NCI-H2107 treated with DMSO at 0.1 percent for 48 hours (cell line): ENCODE data around the gene IFNGR1.
A peak's percentile ranks its signal among the peaks of the same experiment; 100 is the strongest.
"Not testable (repeated sequence)": the region's sequence is repeated elsewhere in the genome, so short reads cannot be mapped to it uniquely, and the experiment has no call there.

Source experiments
- DNase-seq: peaks from one replicate; lab custom pipeline; 2025; ENCODE audit not compliant: unreplicated experiment; lab: John Stamatoyannopoulos, UW

The IFNGR1 gene

DNA sequence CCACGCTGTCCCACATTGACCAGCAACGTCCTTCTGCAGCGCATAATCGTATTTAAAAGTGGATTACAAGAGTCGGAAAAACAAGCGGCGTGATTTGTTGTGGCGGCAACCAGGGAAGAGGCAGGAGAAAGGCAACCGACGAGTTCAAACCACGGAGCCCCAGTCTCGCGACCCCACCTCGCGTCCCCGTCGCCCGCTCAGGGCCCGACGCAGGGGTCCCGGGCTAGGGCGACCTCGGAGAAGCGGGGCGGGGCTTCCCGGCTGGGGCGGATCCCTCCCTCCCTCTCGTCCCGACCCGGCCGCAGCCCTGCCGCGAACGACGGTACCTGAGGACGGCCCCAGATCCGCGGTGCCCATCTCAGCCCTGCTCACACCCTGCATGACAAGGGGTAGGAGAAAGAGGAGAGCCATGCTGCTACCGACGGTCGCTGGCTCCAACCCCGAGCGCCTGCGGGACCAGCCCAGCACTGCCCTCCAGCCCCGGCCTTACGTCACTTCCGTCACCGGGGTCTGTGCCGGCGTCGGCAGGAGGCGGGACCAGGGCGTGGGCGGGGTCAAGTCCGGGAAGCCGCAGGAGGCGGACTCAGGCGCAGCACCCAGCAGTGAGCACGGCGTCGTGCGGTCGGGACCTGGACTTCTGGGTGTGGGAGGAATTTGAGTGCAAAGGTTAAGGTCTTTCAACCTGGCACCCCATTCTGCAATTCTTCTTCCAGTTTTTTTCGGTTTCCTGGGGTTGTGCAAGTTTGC lies at the start of gene IFNGR1:
Gene IFNGR1 (minus strand): TSS at position 469 of the 747 bp plus-strand sequence. CDS start 58 bp downstream, at position 411.
- peak; percentile 55 for DNase-seq

DNA sequence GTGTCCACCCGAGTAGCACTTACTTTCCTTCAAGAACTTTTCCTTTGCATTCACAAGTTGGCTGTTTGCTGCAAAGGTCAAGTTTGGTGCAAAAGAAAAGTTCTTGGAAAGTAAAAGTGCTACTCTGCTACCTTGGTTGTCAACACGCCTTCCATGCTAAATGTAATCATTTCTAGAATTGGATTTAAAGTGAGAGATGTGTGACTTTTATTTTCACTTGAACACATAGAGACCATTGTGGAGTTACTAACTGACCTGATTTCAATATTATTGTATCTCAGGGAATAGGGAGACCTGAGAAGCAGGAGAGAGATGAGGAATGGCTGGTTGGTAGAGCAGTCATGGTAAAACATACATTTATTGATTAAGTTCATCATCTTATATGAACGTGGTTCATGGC lies 49.7 kb upstream of the IFNGR1 start:
- DNase-seq = no peak

DNA sequence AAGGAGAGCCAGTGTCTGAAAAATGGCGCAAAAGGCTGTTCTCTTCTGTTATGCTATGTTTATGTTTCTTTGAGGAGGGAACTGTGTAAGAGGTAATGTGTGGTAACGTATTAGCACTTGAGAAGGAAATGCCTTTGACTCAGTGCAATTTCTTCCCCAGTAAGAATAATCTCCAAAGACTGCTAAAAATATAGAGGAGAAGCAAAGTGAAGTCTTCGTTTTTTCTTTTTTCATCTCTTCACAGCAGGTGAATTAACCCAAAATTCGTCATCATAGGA lies 47.1 kb upstream of the IFNGR1 start:
- no peak for DNase-seq

DNA sequence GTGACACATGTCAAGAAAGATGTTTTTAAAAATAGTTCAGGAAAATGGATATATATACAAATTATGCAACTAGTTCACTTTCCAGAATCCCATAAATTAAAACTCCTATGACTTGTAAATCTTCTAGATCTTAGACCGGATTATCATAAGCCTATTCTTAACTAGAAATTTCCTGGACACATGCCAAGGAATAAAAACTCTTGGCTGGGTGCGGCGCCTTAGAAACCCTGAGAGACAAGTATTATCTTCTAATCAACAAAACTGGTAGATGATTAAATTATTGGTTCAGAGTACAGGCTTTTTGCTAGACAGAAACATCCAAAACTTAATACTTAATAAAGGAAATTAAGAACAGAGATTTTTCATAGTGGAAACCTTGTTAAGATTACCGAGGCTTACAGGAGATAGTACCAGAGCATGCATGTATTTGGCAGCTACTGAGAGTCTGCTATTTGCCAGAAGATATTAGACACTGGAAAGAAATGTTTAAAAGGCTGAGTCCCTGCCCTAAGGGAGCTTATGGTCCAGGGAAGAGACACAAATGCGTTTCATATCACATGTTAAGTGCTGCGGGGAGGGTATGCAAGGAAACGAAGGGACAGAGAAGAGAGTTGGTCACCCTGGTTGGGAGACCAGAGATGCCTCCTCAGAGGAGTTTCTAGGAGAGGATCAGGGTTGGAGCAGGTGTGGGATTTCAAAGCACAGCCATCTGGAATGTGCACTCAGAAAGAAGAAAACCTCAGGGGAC lies 46.5 kb upstream of the IFNGR1 start:
- no peak for DNase-seq

DNA sequence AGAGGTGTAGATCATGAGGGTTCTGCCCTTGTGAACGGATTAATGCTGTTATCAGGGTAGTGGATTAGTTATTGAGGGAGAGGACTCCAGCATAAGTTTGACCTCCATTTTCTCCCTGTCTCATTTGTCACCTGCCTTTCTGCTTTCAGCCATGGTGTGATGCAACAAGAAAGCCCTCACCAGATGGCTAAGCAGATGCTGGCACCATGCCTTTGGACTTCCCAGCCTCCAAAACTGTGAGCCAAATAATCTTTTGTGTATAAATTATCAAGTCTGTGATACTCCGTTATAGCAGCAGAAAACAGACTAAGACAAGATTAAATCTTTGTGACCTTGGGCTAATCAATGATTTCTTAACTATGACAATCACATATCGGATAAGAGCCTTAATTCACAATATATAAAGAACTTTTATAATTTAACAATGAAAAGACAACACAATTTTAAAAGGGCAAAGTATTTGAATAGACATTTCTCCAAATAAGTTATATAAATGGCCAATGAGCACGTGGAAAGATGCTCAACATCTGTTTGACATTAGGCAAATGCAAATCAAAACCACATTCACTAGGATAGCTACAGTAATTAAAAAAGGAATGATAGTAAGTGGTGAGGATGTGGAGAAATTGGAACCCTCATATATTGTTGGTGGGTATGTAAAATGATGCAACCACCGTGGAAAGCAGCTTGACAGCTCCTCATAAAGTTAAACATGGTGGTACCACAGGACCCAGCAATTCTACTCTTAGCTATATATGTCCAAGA lies 45.3 kb upstream of the IFNGR1 start:
- DNase-seq = no peak

DNA sequence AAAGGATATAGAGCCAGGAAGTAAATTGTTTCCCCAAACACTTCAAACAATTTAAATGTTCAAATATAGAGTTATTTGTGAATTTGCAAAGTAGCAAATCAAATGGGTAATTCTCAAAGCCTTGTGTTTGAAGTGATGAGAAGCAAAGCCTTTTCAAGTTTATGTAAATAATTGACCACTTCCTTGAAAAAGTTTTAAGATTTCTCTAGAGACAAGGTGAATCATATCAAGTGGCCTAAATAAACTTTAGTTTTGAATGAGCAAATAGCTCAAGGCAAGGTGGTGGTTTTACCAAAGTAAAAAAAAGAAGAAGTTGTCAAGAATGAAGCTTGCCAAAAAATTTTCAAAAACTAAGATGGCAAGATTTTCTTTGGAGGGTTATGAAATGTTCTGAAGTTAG lies 42.6 kb upstream of the IFNGR1 start:
- no peak for DNase-seq

DNA sequence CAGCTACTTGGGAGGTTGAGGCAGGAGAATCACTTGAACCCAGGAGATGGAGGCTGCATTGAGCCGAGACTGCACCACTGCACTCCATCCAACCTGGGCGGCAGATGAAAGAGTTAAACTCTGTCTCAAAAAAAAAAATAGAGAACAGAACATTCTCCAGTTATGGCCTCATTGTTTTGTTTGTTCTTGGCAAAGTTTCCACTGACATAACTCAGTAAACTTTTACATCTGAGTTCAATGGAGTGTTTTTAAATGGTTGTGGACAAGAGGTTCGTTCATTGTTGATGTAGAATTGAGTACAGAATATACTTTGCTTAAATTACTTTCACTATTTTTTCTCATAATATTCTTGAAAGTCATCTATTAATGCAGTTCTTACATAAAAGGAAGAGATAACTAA lies 42.2 kb upstream of the IFNGR1 start:
- DNase-seq = no peak

DNA sequence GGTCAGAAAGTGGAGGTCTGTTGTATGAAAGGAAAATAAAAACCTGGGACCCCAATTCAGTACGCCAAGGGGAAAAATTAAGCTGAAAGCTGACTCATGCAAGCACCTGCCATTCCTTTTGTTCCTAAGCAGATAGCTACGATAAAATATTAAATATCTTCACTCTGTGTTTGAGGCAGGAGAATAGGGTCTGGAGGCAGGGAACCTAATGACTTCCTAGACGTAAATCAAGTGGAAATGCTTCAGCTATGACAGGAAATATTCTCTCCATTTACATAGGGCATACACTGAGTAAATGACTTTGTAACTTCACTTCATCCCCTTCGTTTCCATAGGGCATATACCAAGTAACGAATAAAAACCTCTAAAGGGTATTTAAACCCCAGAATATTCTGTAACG lies 41.0 kb upstream of the IFNGR1 start:
- DNase-seq = no peak

DNA sequence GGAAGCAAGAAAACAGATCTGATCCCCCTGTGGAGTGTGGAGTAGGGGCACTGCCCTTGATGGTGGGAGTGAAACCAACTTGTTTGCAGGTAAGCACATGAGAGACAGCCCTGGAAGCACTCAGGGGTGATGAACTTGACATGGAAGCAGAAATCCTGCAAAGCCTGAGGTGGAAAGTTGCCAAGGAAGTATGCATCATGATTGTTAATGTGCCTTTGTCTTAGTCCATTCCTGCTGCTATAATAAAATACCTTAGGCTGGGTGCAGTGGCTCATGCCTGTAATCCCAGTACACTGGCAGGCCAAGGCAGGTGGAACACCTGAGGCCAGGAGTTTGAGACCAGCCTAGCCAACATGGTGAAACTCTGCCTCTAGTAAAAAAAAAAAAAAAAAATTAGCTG lies 40.2 kb upstream of the IFNGR1 start:
- DNase-seq = no peak

DNA sequence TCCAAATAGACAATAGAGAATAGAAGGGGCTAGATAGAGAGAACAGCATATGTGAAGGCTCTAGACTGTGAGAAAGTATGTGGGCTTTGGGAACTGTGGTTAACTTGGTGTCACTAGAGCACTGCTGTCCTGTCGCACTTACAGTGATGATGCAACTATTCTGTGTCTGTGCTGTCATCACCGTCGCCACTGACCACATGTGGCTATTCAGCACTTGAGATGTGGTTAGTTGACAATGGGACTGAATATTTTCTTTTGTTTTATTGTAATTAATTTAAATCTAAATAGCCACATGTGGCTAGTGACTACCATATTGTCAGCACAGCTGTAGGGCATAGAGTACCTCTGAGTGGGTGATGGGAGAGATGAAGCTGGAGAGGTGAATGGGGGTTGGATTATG lies 39.0 kb upstream of the IFNGR1 start:
- no peak for DNase-seq

DNA sequence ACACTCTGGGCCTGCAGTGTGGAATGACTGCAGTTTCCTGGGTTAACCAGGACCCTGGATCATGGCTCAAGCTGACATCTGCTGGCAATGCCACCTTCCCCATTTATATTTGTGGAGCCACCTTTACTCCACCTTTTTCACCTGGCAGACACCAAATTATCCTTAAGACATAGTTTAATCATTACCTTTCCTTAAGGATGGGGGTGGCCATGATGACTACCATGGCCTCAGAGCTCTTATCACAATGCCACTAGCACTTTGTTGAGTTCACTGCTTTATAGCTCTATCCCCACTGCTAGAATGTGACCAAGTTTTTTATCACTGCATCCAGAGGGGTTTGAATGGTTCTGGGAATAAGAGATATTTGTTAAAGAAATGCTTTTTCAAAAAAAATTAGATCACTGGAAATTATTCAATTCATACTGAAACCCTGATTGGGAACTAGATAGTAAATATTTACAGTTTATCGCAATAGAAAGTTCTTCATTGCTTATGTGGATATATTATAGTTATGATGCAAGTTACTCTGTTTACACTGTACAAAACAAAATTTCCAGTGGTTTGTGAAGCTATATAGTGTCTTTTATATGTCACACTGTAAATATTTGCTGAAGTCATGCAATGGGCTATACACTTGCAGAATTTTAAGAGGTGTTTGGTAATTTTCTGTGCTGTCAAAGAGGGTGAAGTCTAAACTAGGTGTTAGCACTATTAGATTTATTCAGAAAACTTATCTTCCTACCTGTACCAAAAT lies 37.3 kb upstream of the IFNGR1 start:
- DNase-seq = no peak

DNA sequence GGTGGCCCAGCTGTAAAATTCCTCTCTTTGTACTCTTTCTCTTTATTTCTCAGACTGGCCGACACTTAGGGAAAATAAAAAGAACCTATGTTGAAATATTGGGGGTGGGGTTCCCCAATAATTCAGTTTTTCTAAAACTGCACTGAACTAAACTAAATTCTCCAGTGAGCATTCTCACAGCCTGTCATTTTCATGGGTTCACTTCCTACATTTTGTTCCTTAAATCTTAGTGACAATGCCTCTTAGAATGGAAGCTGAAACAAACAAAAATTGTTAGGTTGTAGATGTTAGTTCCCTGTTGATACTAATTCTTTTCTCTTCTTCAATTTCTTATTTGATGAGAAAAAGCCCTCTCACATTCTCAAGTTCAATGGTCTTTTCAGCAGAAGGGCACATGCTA lies 35.8 kb upstream of the IFNGR1 start:
- no peak for DNase-seq

DNA sequence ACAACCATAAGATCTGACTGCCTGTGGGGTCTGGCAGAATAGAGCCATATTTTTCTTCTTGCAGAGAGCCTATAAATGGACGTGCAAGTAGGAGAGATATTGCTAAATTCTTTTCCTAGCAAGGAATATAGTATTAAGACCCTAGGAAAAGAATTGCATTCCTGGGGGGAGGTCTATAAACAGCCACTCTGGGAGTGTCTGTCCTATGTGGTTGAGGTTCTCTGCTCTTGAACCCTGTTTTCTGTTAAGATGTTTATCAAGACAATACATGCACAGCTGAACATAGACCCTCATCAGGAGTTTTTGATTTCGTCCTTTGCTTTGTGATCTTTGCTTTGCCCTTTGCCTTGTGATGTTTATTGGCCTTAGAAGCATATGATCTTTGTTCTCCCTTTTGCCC lies 35.2 kb upstream of the IFNGR1 start:
- not testable (repeated sequence) for DNase-seq

DNA sequence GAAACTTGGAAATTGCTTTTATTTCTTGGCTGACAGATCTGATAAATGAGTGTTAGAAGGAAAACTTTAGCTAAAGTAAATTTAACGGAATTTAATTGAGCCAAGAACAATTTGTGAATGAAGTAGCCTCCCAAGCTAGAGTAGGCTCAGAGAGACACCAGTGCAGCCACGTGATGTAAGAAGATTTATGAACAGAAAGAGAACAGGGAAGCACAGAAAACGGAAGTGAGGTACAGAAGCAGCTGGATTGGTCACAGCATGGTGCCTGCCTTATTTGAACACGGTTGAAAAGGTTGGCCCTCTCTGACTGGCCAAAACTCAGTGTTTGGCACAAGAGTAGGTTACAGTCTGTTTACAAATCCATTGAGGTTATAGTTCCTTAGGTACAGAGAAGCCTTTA lies 29.5 kb upstream of the IFNGR1 start:
- no peak for DNase-seq

DNA sequence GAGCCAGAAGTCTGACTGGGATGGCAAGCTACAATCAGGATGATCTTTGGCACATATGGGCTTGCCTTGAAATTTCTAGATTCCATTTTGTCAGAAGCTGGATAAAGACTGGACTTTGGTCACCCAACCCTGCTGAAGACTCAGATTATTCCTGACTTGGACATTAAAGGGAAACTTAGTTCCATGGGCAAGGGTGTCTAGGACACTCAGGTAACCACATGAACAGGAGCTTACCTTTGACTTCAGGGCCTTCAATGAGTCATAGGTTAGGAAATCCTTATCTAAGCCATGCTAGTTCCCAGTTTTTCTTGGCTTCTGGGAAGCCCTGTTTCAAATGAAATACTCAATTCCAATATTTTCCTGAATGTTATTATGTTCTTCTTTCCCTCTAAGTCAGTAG lies 28.5 kb upstream of the IFNGR1 start:
- DNase-seq = no peak

DNA sequence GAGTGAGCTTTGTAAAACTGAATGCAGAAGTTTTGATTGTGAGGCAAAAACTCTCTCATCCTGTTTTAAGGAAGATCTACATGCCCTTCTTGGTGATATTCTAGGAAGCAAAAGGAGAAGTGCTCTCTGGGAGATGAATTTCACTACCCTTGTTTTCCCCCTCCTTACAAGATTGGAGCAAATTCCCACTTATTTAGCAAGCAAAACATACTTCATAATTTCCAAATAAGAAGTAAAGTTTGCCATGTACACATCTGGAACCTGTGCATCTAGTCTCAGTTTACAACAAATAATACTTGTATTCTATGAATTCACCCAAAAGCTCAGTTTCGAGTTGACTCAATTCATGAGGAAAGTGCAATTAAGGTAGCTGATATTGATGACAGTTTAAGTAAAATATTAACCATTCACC lies 27.6 kb upstream of the IFNGR1 start:
- DNase-seq = no peak

DNA sequence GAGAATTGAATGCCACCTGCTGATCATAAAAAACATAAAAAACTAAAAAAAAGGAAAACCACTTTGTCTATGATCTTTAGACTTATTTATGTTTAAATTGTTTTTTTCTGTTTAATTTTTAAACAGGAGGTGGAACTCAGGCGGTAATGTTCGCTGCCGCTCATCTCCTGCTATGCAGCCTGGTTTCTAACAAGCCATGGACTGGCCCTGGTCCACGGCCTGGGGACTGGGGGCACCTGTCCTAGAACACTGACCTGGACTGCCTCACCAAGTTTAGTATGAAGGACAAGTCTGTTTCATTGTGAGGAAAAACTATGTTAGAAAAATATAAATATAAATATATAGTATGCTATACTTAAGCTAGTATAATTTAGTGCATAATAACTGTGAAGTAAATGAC lies 27.0 kb upstream of the IFNGR1 start:
- no peak for DNase-seq

DNA sequence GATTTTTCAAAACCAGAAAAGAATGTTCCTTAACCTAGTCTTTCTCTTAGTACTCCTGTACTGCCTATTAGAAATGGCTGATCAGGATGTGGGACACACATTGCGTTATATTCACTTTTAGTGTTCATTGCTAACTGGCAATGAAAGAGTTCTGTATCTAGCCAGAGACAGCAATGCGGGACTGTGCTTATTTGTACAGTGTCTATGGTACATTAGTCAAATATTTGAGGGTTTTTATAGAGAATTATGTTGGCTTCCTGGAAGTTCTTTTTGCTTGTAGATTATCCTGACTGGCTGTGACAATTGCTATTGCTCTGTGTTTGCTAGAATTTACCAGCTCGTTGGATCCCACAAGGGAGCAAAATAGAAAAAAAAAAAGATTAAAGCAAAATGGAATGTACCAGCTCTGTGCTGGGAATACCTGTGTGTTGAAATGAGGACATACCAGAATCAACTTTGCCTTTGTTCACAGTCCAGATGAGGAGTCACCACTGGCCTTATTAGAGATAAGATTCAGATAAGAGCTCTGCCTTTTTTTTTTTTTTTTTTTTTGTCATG lies 22.4 kb upstream of the IFNGR1 start:
- no peak for DNase-seq

DNA sequence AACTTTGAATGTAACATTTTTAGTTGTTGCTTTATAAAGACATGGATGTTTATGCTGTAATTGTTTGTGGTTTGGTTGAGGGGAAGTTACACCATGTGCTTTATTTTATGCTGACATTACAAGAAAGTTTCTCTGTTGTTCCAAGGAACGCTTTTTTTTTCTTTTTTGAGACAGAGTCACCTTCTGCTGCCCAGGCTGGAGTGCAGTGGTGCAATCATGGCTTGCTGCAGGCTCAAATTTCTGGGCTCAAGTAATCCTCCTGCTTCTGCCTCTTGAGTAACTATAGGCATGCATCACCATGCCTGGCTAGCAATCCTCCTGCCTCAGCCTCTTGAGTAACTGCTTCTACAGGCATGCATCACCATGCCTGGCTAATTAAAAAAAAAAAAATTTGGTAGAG lies 21.0 kb upstream of the IFNGR1 start:
- DNase-seq = no peak

DNA sequence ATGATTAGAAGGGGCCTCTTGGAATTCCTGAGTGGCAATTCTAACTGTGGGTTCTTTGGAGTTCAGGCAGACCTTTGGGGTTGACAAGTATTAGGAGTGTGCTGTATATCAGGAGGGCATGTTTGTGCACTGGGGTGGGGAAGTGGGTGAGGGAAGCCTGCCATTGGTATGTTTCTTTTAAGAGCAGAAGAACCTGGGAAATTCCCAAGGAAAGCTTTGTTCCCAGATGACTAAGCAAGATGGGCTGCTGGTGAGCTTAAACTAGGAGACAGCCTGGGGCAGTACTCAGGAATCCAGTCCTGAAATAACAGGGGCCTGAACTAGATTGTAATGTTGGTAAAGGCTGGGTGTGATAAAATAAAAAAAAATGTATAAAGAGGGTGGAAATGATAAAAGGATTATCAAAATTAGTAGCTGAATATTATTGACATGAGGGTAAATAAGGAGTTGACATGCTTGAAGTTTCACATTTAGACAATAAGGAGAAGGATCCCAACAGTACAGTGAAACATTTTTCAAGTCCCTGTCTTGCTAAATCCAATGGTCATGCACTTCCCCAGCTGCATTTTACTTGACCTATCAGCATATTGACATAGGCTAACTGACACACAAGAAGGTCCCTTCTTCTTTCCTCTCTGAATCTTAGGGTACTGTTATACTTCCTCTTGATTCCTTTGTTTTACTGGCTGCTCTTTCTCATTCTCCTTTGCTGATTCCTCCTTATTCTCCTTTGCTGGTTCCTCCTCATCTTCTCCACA lies 18.4 kb upstream of the IFNGR1 start:
- no peak for DNase-seq
